Measurements from ENCODE around the gene TMEM163.
"Not testable (repeated sequence)": the region's sequence is repeated elsewhere in the genome, so short reads cannot be mapped to it uniquely, and the experiment has no call there.

Gene TMEM163

DNA sequence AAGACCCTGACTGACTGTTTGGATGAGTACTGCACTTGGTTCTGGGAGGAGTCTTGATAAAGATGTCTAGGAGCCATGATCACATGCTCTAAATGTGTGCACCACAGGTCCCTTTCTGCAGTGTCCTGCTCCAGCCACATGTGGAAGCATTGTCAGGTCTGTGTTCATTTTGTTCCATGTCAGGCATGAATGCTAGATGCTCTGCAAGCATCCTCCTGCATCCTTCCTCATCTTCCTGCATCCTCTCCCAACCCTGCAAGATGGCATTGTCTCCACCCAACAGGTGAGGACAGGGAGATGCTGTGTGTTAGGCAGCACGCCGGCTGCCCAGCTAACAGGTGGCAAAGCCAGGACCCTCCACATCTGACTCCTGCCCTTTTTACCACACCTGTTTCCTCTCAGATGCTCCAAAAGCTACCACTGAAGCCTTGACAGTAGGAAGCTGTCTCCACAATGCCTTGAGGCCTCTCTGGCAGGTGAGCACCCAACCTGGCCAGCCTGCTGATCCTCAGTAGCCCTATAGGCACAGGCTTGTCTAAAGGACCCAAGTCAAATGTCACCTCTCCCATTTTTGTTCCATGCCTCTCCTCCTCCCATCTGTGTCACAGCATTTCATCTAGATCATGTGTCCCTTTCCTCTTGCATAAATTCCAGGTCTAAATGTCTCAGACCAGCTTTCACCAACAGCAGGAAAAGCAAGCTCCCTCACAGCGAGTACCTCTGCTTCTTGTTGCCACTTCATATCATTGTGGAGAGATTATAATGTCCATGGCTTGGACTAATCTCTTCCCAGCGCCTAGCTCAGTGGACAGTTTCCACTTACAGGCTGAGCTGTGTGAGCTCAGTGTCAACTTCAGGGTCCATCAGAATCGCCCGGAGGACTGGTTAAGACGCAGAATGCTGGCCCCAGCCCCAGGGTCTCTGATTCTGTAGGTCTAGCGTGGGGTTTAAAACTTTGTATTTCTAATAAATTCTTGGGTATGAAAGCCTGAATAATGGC is 55.0 kb downstream of the TMEM163 start:
- DNase-seq (ENCODE audit: low read depth): no peak

DNA sequence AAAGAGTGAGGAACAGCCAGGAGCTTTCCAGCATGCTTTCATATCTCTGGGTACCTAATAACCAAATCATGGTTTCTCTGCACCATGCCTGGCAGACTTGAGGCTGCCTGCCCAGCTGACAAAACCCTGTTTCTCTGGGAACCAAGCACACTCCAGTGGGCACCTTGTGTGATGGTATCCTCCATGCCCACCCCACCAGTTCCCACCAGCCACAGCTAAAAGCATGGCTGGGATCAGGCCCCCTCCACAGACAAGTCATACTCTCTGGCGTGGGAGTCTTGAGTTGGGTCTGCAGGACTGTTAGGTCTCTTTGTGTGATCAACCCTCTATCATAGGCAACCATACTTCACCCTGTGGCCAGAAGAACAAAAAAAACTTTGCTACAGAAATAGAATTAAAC is 56.0 kb downstream of the TMEM163 start:
- no peak for DNase-seq (ENCODE audit: low read depth)

DNA sequence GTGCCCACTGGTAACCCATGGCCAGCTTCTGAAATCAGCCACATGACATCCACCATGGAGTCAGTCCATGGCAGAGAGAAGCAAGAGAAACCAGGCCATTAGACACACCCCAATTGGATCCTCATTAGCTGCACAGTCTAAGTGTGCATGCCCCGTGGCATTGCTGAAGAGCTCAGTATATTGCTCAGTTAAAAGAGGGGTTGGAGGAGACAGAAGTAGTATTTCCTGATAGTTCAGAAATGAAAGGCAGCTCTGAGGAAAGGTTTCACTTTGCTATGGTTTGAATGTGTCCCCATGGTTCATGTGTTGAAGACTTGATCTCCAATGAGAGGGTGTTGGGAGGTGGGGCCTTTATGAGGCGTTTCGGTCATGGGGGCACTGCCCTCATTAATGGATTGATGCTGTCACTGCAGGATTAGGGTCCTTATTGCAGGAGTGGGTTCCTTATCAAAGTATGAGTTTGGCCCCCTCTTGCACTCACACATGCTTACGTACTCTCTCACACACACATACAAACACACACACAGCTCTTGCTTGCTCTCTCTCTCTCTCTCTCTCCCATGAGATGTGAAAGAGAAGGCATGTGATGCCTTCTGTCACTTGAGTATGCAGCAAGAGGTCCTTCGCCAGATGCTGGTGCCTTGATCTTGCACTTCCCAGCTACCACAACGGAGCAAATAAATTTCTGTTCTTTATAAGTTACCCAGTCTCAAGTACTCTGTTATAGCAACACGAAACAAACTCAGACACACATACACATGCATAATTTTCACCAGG is 58.0 kb downstream of the TMEM163 start:
- no peak for DNase-seq (ENCODE audit: low read depth)

DNA sequence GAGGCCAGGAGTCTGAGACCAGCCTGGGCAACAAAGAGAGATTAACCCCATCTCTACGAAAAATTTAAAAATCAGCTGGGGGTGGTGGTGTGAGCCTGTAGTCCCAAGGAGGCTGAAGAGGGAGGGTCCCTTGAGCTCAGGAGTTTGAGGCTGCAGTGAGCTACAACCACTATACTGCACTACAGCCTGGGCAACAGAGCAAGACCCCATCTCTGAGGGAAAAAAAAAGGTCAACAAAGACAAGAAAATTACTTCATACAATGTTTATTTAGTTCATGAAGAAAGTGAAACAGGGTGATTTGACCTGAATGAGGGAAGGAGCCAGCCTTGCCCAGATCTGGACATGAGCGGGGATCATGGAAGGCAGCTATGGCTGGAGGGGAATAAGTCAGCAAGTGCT is 59.1 kb downstream of the TMEM163 start:
- no peak for DNase-seq (ENCODE audit: low read depth)

DNA sequence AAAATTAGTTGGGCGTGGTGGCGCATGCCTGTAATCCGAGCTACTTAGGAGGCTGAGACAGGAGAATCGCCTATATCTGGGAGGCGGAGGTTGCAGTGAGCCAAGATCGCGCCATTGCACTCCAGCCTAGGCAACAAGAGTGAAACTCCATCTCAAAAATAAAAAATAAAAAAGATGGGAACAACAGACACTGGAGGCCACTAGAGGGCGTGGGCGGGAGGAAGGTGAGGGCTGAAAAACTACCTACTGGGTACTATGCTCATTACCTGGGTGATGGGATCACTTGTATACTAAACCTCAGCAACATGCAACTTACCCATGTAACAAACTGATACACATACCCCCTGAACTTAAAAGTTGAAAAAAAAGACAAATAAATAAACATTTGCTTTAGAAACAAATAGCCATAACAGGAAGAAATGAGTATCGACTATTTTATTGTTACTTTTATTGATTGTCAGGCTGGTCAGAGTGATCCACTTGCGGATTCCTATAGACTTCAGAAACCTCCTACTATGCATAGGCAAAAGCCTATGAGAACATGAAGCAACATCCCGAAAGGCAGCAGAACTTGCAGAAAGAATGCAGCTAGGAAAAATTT is 61.0 kb downstream of the TMEM163 start:
- no peak for DNase-seq (ENCODE audit: low read depth)

DNA sequence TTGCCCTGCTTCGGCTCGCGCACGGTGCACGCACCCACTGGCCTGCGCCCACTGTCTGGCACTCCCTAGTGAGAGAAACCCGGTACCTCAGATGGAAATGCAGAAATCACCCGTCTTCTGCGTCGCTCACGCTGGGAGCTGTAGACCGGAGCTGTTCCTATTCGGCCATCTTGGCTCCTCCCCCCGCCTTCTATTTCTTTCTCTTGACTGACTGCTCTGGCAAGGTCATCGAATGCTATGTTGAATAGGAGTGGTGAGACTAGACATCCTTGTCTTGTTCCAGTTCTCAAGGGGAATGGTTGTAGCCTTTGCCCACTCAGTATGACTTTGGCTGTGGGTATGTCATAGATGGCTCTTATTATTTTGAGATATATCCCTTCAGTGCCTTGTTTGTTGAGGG is 62.4 kb downstream of the TMEM163 start:
- DNase-seq (ENCODE audit: low read depth): not testable (repeated sequence)

DNA sequence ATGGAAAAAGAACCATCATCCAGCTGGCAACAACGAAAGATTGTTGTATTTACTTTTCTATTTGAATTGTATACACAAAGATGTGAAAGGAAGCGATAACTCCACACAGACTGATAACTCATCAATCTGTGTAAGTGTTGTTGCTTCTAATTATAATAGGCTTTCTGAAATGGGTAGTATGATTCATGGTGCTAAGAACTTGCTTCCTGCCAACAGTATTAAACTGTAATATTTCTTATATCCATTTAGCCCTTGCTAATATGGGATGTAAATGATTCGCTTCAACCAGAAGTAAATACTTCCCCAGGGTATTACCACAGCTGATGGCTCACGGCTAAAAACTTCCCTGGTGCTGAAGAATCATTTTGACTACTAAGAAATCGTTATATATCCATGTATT is 70.2 kb downstream of the TMEM163 start:
- no peak for DNase-seq (ENCODE audit: low read depth)

DNA sequence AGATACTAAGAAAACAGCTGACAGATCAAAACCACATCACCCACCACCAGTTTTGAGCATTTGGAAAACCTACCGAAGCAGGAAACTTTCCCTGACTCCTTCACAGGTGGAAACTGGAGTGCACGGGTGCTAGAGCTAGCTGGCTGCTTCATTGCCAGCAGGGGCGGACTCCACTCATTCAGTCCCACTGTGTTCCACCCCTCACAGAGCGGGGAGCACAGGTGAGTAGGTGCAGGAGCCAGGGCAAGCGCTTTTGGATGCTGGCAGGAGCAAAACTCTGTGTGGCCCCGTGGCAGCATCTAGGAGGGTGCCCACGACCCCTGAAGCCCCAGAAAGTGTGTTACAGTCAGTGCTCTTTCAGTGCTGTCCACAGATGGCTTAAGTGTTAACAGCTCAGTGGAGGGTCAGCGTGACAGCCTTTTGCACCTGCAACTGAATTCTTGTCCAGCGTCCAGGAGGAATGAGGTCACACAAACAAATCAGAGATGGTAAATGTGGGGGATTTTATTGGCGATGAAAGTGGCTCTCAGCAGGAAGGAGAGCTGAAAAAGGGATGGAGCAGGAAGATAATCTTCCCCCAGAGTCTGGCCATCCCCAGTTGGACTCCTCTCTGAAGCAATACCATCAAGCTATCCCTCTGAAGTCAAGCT is 71.1 kb downstream of the TMEM163 start:
- no peak for DNase-seq (ENCODE audit: low read depth)

DNA sequence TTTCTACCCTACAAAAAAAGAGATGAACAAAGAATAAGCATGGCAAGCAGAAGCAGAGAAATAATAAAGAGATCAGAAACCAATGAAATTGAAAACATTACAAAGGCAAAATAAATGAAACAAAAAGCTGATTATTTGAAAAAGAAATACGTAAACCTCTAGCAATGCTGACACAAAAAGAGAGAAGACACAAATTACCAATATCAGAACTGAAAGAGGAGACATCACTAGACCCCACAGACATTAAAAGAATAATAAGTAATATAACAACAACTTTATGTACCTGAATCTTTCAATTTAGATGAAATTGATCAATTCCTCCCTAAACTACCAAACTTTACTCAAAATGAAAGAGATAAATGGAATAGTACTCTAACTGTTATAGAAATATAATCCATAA is 75.9 kb downstream of the TMEM163 start:
- DNase-seq (ENCODE audit: low read depth): no peak

DNA sequence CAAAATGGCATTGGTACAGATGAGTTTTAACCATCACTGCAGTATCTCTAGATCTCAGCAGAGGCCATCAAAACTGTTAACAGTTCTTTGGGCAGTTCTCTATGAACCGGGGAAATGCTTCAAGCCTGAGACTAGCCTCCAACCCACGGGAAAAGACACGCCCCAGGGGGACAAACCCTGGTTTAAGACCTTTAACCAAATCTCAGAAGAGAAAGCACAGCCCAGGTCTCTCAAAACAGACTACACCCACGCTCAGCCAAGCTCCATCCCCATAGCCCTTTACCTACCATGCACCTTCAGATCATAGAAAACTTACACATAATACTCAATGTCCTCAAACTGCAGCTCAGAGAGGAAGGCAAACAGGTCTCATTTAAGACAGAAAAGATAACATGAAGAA is 78.3 kb downstream of the TMEM163 start:
- no peak for DNase-seq (ENCODE audit: low read depth)

DNA sequence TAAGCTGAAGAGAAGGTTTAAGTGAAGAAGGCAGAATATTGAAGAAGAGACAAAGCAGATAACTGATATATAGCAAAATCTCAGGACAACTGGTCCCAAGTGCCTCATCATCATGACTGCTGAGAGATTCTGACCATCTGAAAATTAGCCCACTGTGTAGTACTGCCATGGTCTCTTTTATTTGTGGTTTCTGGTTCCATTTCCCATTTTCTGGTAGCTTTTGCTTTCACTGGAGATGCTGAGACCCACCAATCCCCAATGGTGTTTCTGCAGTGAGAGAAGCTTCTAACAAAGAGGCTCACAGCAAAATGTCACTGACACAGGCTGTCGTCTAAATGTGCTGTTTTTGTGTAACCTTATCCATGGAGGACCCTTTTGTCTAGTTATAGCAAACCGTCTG is 79.5 kb downstream of the TMEM163 start:
- DNase-seq (ENCODE audit: low read depth): no peak

DNA sequence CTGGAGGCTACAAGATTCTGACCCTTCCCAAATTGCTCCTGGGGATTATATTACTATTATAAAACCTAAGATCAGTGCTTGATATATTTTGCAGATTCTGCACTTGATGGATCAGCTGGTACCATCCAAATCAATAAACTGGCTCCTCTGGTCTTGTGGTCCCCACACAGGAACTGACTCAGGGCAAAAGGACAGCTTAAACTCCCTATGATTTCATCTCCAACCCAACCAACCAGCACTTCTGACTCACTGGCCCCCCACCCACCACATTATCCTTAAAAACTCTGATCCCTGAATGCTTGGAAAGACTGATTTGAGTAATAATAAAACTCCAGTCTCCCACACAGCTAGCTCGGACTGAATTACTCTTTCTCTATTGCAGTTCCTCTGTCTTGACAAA is 82.1 kb downstream of the TMEM163 start:
- DNase-seq (ENCODE audit: low read depth): no peak

DNA sequence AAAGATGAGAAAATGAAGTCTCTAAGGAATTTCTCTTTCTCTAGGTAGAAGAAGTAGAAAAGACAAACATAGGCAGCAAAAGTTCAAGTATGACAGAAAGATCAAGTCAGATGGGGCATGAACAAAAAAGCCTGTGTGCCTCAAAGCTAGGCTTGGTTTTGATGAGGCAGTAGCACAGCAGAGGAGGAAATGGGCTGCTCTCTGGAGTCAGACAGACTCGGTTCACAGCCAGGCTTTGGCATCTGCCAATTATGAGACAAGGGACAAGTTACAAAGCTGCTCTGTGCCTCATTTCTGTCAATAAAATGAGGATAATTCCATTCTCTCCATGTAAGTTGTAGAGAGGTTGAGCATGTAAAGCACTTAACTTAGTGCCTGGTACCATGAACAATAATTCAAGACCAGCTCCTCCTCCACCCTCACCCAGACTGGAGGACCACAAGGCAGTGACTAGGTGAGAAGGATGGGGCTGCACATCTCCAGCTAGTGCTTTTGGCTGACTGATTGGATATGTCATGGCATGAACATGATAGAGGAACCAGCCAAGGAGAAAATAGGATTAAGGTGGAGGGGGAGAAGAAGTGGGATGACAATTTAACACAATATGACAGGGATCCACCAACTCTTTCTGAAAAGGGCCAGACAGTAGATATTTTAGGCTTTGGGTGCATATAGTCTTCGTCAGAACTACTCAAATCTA is 84.6 kb downstream of the TMEM163 start:
- DNase-seq (ENCODE audit: low read depth): no peak

DNA sequence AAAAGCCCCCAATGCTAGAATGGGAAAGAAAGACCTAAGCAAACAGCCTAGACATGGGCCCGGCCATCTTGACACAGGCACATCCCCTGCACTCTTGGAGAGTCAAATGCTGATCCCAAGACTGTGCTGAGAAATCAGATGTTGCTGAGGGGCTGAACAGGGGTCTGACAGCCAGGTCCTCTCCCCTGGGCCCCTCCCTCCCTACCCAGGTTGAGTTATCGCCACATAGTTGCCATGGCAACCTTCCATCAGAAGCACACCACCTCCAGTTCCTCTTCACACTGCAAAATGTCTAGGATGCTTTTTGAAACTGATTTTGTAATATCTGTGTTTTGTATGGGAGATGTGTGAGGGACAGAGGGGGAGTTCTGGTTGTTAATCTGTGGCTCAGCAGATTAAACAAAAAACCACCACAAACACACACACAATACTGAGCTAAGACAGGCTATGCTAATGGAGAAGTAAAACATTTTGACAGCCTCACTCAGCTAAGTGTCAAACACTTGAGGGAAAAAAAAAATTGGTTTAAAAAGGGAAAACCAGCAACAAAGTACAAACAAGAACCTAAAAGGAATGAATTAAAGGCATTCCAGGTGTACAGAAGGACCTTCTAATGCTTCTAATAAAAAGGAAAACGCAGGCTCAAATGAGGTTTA is 88.2 kb downstream of the TMEM163 start:
- no peak for DNase-seq (ENCODE audit: low read depth)

DNA sequence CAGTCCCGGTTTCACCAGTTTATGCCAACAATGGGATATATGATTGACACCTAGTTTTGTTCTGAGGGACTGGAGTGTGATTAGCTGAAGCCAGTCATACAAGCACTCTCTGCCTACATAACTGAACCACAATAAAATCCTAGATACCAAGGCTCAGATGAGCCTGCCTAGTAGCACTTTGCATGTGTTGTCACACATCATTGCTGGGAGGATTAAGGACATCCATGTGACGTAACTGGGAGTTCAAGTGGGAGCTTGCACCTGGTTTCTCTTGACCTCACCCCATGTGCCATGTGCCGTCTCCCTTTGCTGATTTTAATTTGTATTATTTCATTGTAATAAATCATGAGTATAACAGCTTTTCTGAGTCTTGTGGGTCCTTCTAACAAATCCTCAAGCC is 90.3 kb downstream of the TMEM163 start:
- no peak for DNase-seq (ENCODE audit: low read depth)

DNA sequence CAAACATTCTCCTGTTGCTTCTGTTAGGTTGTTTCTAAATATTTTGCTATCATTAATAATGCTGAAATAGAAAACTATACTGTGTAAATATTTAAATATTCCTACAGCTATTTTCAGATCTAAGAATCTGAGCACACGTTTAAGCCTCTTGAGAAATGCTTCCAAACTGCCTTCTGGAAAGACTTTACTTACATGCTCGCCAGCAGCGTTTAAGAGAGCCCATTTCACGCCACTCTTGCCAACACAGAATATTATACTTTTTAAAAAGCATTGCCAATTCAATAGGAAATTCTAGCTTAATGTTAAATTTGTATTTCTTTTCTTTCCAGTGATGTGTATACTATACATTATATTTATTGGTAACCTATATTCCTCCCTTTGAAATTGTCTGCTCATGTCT is 92.0 kb downstream of the TMEM163 start:
- no peak for DNase-seq (ENCODE audit: low read depth)

DNA sequence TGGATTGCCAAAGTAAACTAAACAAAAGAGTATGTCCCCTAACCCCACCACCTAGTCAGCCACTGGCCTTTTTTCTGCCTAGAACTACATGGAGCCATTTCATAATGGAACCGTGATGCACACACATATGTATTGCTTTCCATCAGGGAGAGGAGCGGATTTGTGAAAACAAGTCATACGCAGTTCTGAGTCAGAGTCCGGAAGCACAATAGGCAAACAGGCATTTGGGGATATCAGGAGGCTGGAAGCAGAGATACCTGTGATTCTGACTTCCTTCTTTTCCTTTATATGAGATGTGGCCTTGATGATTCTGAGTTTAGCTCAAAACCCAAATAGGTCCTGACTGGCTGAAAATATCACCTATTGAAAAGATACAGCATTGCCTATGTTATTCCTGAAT is 93.5 kb downstream of the TMEM163 start:
- DNase-seq (ENCODE audit: low read depth): no peak

DNA sequence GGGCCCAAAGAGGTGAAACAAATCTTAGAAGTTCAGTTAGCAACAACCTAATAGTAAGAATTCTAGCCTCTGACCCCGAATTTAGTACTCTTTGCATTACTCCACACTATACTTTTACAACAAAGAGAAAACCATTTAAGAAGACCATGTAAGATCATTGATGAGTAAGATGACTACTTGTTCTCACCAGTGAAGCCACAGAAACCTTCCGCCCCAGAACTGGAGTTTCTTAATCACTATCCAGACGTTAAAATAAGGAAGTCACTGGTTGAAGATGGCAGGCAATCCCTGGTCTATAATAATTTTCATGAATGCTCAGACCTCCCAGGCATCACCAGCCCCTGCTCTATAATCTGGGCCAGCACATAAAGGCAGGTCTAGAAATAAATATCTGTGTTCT is 95.0 kb downstream of the TMEM163 start:
- no peak for DNase-seq (ENCODE audit: low read depth)

DNA sequence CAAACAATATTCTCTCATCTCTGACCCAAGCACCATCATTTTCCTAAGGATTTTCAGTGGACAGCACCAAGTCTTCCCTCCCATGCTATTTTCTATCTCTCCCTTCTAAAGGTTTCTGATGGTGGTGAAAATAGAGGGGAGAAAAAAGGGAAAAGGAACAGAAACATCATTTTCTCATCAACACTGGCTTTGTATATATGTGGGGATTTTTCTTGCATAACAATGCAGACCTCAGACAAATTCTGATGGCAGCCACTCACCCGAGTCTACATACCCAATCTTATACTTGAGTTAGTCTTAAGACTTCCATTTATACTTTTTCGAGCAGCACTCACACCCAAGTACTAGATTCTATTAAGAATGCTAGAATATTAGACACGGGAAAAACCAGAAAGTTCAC is 95.8 kb downstream of the TMEM163 start:
- no peak for DNase-seq (ENCODE audit: low read depth)

DNA sequence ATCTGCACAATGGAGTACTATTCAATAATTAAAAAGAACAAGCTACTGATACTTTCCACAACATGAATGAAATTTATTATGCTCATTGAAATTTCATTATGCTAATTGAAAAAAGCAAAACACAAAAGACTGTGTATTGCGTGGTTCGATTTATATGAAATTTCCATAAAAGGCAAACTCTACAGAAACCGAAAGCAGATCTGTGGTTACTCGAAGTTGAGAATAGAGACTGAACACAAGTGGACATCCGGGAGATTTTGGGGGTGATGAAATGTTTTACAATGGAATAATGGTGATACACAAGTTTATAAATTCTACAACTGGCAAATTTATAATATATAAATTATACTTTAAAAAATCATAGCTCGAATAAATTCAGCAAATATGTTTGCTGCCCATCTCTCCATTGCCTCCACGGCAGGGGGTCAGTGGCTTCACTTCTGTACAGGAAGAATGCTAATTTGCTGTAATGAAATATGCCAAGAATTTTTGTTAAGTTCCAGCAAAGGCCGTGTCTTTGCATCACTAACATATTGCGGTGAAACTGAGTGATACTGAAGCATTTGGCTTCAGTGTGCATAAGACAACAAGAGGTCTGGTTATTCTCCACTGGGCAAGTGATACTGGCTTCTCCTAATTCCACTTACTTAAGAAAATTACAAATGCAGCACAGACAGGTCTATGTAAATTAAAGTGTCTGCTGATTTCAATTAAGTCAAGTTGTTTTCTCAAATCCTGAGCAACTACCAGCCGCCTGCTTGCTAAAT is 96.7 kb downstream of the TMEM163 start:
- DNase-seq (ENCODE audit: low read depth): no peak
